A673 (cell line): ENCODE measurements around the gene EFHC2. TPM values are rescaled to one million over a fixed set of nuclear protein-coding genes. Genes with fewer than 3 reads are reported as not detected.

ENCODE experiments used
- Bru-seq: library from RNA; stranded (reverse); fragments of 400-500 nt; gene quantifications from one replicate; lab custom pipeline; 2021; lab: Mats Ljungman, UMichigan
- BruChase-seq, 2 experiments: library from RNA; stranded (reverse); fragments of 400-500 nt; gene quantifications; one replicate each; lab custom pipeline; 2021; lab: Mats Ljungman, UMichigan
- BruUV-seq: library from RNA; stranded (reverse); fragments of 400-500 nt; replicated peaks from 2 replicates; lab custom pipeline; 2021; lab: Mats Ljungman, UMichigan
- CTCF ChIA-PET: fragments of 300-600 bp; sonication (Branson Sonifier 250); formaldehyde crosslinking; loops from one replicate; lab custom pipeline; 2022; ENCODE audit warnings: antibody characterized with exemption; lab: Charles Lee
- POLR2A ChIA-PET: fragments of 300-600 bp; sonication (Branson Sonifier 250); formaldehyde crosslinking; loops from one replicate; lab custom pipeline; 2022; ENCODE audit warnings: antibody characterized with exemption; ENCODE audit not compliant: low non-redundant PET; lab: Charles Lee
- DNase-seq: peaks from one replicate; pipeline ENCODE4 v3.0.0-alpha.2; 2015; ENCODE audit warnings: low spot score
- H3K27ac ChIP-seq: fragments of 200-600 bp; sonication (generic); 2 replicates; pipeline ENCODE4 v1.5.1; 2016; ENCODE audit warnings: mixed run types, low read depth, mild to moderate bottlenecking, mixed read lengths, antibody characterized with exemption, low read length; ENCODE audit not compliant: poor library complexity, severe bottlenecking
- H3K27me3 ChIP-seq: fragments of 200-600 bp; sonication (generic); replicated peaks from 2 replicates; pipeline ENCODE4 v1.6.1; 2017; ENCODE audit warnings: mixed run types, low read depth, mild to moderate bottlenecking, mixed read lengths, antibody characterized with exemption, low read length; ENCODE audit not compliant: insufficient read depth, poor library complexity
- H3K36me3 ChIP-seq: fragments of 200-600 bp; sonication (generic); 2 replicates; pipeline ENCODE4 v1.6.1; 2016; ENCODE audit warnings: mixed run types, mild to moderate bottlenecking, mixed read lengths, antibody characterized with exemption, low read length; ENCODE audit not compliant: insufficient read depth, poor library complexity, severe bottlenecking
- H3K4me1 ChIP-seq: fragments of 200-600 bp; sonication (generic); 2 replicates; pipeline ENCODE4 v1.6.1; 2017; ENCODE audit warnings: mixed run types, mild to moderate bottlenecking, mixed read lengths, antibody characterized with exemption, low read length; ENCODE audit not compliant: insufficient read depth, poor library complexity, severe bottlenecking
- H3K4me3 ChIP-seq: fragments of 200-600 bp; sonication (generic); 2 replicates; pipeline ENCODE4 v1.5.1; 2016; ENCODE audit warnings: low read depth, mixed run types, mild to moderate bottlenecking, mixed read lengths, low read length; ENCODE audit not compliant: poor library complexity, severe bottlenecking
- H3K9me3 ChIP-seq: fragments of 200-600 bp; sonication (generic); 2 replicates; pipeline ENCODE4 v1.6.1; 2016; ENCODE audit warnings: mixed run types, low read depth, mild to moderate bottlenecking, mixed read lengths, antibody characterized with exemption, low read length; ENCODE audit not compliant: poor library complexity, severe bottlenecking
- CTCF ChIP-seq: fragments of 300-800, 200-600 bp; sonication (generic); conservative IDR thresholded peaks from 2 replicates; pipeline ENCODE4 v1.5.1; 2017; ENCODE audit warnings: low read depth, mild to moderate bottlenecking, antibody characterized with exemption, low read length, moderate library complexity, mixed read lengths
- EZH2 ChIP-seq: fragments of 200-600 bp; sonication (generic); IDR thresholded peaks from 2 replicates; pipeline ENCODE4 v1.6.1; 2017; ENCODE audit warnings: borderline replicate concordance, low read depth, mild to moderate bottlenecking, mixed read lengths, antibody characterized with exemption, low read length; ENCODE audit not compliant: poor library complexity, severe bottlenecking
- intact Hi-C: fragments of 100-400 bp; cut with micrococcal nuclease; formaldehyde crosslinking; loops from one replicate; pipeline ENCODE4 v1.10.0; 2022; ENCODE audit not compliant: unreplicated experiment
- long read RNA-seq: library from polyadenylated mRNA; stranded (forward); transcript quantifications from one replicate; pipeline ENCODE4 v2.0.0, GENCODE V29; 2022
- total RNA-seq: library from RNA; stranded (reverse); gene quantifications from 2 replicates; pipeline ENCODE4 v1.2.3, GENCODE V29; 2021

Gene EFHC2, protein sequence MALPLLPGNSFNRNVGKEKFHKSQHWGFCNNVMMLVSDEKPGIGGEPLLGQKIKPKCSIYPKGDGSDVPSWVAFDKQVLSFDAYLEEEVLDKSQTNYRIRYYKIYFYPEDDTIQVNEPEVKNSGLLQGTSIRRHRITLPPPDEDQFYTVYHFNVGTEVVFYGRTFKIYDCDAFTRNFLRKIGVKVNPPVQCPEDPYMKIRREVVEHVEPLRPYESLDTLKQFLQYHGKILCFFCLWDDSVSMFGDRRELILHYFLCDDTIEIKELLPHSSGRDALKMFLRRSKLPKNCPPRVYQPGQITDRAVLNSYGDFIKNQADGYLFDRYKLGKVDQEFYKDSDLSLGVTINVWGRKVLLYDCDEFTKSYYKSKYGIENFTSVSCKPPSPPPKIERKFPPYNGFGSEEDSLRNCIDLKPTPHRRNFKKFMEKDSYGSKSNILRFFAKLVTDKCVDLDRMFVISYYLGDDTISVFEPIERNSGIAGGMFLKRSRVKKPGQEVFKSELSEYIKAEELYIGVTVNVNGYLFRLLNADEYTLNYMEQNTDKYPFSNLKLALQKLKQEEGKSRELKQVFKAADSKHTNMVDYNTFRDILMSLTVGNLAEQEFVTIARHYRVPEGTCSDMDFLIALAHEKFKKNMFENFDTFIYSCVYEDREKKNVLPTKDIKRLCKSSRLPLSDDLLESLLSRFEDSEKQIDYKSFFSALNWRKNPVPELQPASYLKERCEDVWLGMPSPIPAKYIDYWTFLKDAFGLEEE
- total RNA-seq: 0.11 and 0.26 TPM in 2 replicates
- Bru-seq, nascent RNA: percentile 8 among the genes with signal in this experiment
- BruChase-seq, experiment 1, labeled RNA remaining after a 2-hour chase: percentile 10 among the genes with signal in this experiment
- BruChase-seq, experiment 2, labeled RNA remaining after a 6-hour chase: percentile 5 among the genes with signal in this experiment
- long read RNA-seq: 0 reads

DNA sequence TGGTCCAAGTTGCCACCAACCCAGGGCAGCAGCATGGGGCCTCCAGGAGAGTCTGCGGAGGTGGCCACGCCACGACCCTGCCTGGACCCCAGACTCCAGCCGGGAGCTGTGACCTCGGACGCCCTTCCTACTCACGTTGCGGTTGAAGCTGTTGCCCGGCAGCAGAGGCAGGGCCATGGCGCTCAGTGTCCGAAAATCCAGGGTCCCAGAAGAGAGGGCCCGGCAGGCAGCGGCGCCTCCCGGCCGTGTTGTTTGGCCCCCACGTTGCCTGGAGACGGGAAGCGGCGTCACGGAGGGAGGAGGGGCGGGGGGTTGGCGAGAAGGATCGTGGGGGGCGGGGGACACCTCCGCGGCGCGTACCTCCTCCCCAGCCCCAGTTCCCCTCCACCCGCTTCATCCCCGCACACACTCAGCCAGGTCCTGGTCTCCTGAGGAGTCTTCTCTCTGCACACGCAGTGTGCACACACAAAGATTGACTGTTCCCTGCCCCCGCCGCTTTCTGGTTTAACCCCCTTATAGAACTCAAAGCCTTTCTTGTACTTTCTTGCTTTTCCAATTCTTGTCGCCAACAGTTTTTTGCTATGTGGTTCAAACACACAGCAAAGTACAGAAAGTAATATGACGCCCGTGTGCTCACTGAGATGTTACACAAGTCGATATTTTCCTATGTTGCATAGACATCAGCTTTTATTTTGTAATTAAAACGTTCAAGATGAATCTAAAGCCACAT lies at the start of gene EFHC2:
TSS of gene EFHC2 (minus strand) at position 261 of the 730 bp plus-strand sequence. CDS start at position 177, 84 bp downstream.
- Histone ChIP-seq H3K27me3 (no peaks in the 10 kb centered on the region), H3K27ac (no peak within 1 kb of the TSS), H3K4me3 (no peak within 1 kb of the TSS), H3K36me3 (no peaks in the 10 kb centered on the region), H3K4me1 (peaks cover 4% of the 10 kb centered on the region), H3K9me3 (no peaks in the 10 kb centered on the region)
- TF ChIP-seq CTCF: no peak
- no peak for TF ChIP-seq EZH2
- intact Hi-C loops: no loop called here
- DNase-seq: no peak
- ChIA-PET CTCF (no interaction called here), POLR2A (no interaction called here)
- BruUV-seq: no TSS peak

GRCh38 chrX:44392767-44393166 lies 49.3 kb upstream of the EFHC2 start:
- TF ChIP-seq CTCF (no peak), EZH2 (no peak)

DNA sequence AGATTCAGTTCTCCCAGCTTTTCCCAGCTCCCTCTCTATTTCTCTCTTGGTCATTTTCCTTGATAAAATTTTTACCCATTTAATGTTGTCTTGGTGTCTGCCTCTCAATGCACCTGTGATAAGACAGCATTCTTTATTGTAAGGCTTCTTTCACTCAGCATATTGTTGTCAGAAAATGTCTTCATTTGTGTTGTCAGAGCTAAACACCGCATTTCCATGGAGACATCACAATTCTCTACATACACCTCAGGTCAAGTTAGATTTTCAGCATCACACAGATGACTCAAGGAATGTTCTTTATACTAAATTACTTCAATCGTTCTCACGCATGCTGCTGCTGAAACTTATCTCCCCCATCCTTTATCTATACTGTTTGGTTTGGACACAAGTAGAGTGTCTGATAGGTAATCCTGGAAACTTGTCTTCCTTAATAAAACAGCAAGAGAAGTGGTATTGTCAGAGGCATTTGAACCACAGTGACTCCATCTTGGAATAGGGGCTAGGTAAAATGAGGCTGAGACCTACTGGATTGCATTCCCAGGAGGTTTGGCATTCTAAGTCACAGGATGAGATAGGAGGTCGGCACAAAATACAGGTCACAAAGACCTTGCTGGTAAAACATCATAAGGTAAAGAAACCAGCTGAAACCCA lies 41.3 kb upstream of the EFHC2 start:
- Histone ChIP-seq H3K27me3 (no peaks in the 10 kb centered on the region), H3K36me3 (no peaks in the 10 kb centered on the region), H3K27ac (no peak overlapping the region), H3K4me3 (no peak overlapping the region), H3K9me3 (no peaks in the 10 kb centered on the region), H3K4me1 (no peaks in the 10 kb centered on the region)
- no TSS peak for BruUV-seq
- POLR2A ChIA-PET: no interaction called here
- intact Hi-C loops: no loop called here
- CTCF ChIA-PET: no interaction called here
- TF ChIP-seq CTCF (no peak), EZH2 (no peak)
- DNase-seq: no peak

More at GRCh38 chrX:44392767-44393166, 49.3 kb upstream of the EFHC2 start:
- DNase-seq: no peak
- CTCF ChIA-PET: no interaction called here
- Histone ChIP-seq H3K36me3 (no peaks in the 10 kb centered on the region), H3K9me3 (peaks cover 7% of the 10 kb centered on the region), H3K27ac (no peak overlapping the region), H3K4me1 (no peaks in the 10 kb centered on the region), H3K27me3 (no peaks in the 10 kb centered on the region), H3K4me3 (no peak overlapping the region)
- intact Hi-C loops: no loop called here
- POLR2A ChIA-PET: no interaction called here
- no TSS peak for BruUV-seq
